Endothelial cell of umbilical vein (primary cell): ENCODE data around the gene SLC24A3.

ENCODE experiments used
- CTCF ChIP-seq, 2 donors: IDR thresholded peaks; 1 replicate in 1 of 2; 2 replicates in 1 of 2; pipeline ENCODE4 v1.5.1; 2011; ENCODE audit warnings: low read length in 2 of 2, mild to moderate bottlenecking in 2 of 2, moderate library complexity in 2 of 2, control low read depth in 1 of 2, inconsistent platforms in 1 of 2, low read depth in 1 of 2; ENCODE audit not compliant: insufficient read depth in 1 of 2; ENCODE audit errors: extremely low read depth in 1 of 2
- EZH2 ChIP-seq: IDR thresholded peaks from 2 replicates; pipeline ENCODE4 v1.6.1; 2012; ENCODE audit warnings: borderline replicate concordance, low read depth, mild to moderate bottlenecking, moderate library complexity, low read length, inconsistent platforms; ENCODE audit not compliant: severe bottlenecking
- POLR2A ChIP-seq: IDR thresholded peaks from 2 replicates; pipeline ENCODE4 v1.6.1; 2012; ENCODE audit warnings: low read depth, mild to moderate bottlenecking, control low read depth, low read length
- POLR2AphosphoS5 ChIP-seq: IDR thresholded peaks from 2 replicates; pipeline ENCODE4 v1.6.1; 2012; ENCODE audit warnings: low read depth, mild to moderate bottlenecking, control low read depth, low read length, moderate library complexity; ENCODE audit not compliant: insufficient read depth

- TF ChIP-seq POLR2A: no peak
- no peak for TF ChIP-seq CTCF (IDR thresholded peaks at IDR 0.05; ENCODE audit: extremely low read depth in 1 of 2, insufficient read depth in 1 of 2, low read depth in 1 of 2, low read length in 2 of 2)
- TF ChIP-seq POLR2AphosphoS5: no peak
- no peak for TF ChIP-seq EZH2
Observed at GRCh38 chr20:19616081-19616480, 403.6 kb downstream of the SLC24A3 start.
